Neural progenitor cell (in vitro differentiated cells): Measurements from ENCODE around the gene ABHD6.

Experiments used
- CTCF ChIP-seq: fragments of 200-600 bp; sonication (generic); IDR thresholded peaks from 2 replicates; pipeline ENCODE4 v1.5.1; 2017; ENCODE audit warnings: antibody characterized with exemption, mild to moderate bottlenecking
- EZH2 ChIP-seq: fragments of 200-600 bp; sonication (generic); IDR thresholded peaks from 2 replicates; pipeline ENCODE4 v1.6.1; 2017; ENCODE audit warnings: antibody characterized with exemption, mild to moderate bottlenecking, moderate library complexity

- TF ChIP-seq CTCF, result no peak
- no peak for TF ChIP-seq EZH2
These were observed 29.6 kb upstream of the ABHD6 start for GRCh38 chr3:58207954-58208353.
